Activated B cell treated with CpG ODN at 0.5 μM for 24 hours (primary cell): Measurements from ENCODE around the gene LETM1. TPM values are rescaled to one million over a fixed set of nuclear protein-coding genes. Genes with fewer than 3 reads are reported as not detected.

Experiments
- ATAC-seq: fragments of 200-7000 bp; cut with Tn5 transposase; one replicate; pipeline ENCODE4 v1.10.0; 2021; ENCODE audit warnings: low read depth, mild to moderate bottlenecking, moderate library complexity
- CTCF ChIA-PET: fragments of 350-600 bp; sonication (Branson Sonifier 250); formaldehyde crosslinking; loops from one replicate; lab custom pipeline; 2021; ENCODE audit warnings: antibody characterized with exemption; lab: Charles Lee
- POLR2A ChIA-PET: fragments of 350-600 bp; sonication (Branson Sonifier 250); formaldehyde crosslinking; loops from one replicate; lab custom pipeline; 2021; ENCODE audit warnings: antibody characterized with exemption; lab: Charles Lee
- DNase-seq: peaks from one replicate; pipeline ENCODE4 v3.0.0; 2022
- H3K27ac Mint-ChIP-seq: one replicate; pipeline ENCODE4 v1.8.0; 2020; ENCODE audit warnings: mixed read lengths
- H3K27me3 Mint-ChIP-seq: one replicate; pipeline ENCODE4 v1.8.0; 2021; ENCODE audit warnings: mixed read lengths
- H3K36me3 Mint-ChIP-seq: one replicate; pipeline ENCODE4 v1.8.0; 2021; ENCODE audit warnings: low read depth, mixed read lengths
- H3K4me1 Mint-ChIP-seq: one replicate; pipeline ENCODE4 v1.8.0; 2021; ENCODE audit warnings: mixed read lengths
- H3K4me3 Mint-ChIP-seq: one replicate; pipeline ENCODE4 v1.8.0; 2020; ENCODE audit warnings: mild to moderate bottlenecking, mixed read lengths
- H3K9me3 Mint-ChIP-seq: one replicate; pipeline ENCODE4 v1.8.0; 2020; ENCODE audit warnings: mixed read lengths
- CTCF ChIP-seq: fragments of 200-600 bp; IDR thresholded peaks from one replicate; pipeline ENCODE4 v1.8.0; 2022; ENCODE audit warnings: antibody characterized with exemption, mild to moderate bottlenecking
- intact Hi-C: fragments of 100-400 bp; cut with micrococcal nuclease; formaldehyde crosslinking; loops from one replicate; pipeline ENCODE4 v1.15.1; 2024
- total RNA-seq: library from RNA; stranded (reverse); gene quantifications from 2 replicates; pipeline ENCODE4 v1.2.3, GENCODE V29; 2022

The LETM1 gene
- total RNA-seq, 1 donor from 2014 or later, result 60.3 TPM

DNA sequence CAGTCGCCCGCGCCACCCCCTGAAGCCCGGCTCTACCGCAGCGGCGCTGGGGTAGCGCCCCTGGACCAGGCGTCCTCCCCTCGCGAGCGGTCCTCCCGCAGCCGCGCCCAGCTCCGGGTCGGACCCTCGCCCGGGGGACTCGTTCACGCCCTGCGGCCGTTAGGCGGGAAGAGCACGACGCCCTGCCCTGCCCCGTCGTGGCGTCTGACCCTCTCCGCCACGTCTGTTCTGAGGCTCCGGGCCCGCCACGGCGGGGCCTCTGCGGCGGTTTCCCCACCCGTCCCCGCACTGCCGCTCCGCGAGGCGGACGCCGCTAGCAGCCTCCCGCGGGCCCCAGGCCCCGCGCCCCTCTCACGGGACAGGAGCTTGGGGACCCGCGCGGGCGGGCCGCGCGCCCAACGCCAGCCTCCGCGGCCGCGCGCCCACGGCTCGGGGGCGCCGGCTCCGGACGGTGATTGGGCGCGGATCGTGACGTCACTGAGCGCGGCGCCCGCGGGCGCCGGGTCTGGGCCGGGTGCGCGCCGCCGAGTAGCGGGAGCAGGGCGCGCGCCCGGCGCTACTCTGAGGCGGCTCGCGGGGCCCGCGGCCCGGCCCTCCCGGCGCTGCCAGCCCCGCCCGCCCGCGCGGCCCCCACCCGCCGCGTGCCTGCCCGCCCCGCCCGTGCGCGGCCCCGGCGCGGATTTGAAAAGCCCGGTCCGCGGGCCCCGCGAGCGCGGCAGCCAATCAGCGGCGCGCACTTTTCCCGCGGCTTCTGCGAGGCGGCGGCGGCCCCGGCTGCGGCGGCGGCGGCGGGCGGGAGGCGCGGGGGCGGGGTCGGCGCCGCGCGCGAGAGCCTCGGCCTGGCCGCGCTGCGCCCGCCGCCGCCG, 14.9 kb upstream of the LETM1 start, which contains the start of gene NSD2:
TSS of gene NSD2 (plus strand) at position 816 of the 866 bp plus-strand sequence. CDS start 29,262 bp downstream, outside the sequence.
- Mint-ChIP-seq H3K4me3 (peak within 1 kb of the TSS; percentile 86), H3K4me1 (peaks cover 27% of the 10 kb centered on the region), H3K36me3 (no peaks in the 10 kb centered on the region), H3K27me3 (no peaks in the 10 kb centered on the region), H3K27ac (peak within 1 kb of the TSS; percentile 91), H3K9me3 (no peaks in the 10 kb centered on the region)
- ChIA-PET CTCF (interaction anchor here (1.0 to 1.3 kb wide), 2 partner anchors 14 to 178 kb away, joined by 3 to 6 read pairs; partner anchors contain the start of gene LETM1), POLR2A (interaction anchor here (1.1 to 1.7 kb wide), 7 partner anchors 9 to 159 kb away, joined by 3 to 35 read pairs (median 6); partner anchors contain the start of genes LETM1, SLBP, TACC3 and TMEM129)
- peak; percentile 90 for DNase-seq
- TF ChIP-seq CTCF, result no peak
- ATAC-seq, result peak; percentile 66
- intact Hi-C loops, result loop anchor here (1.0 to 5.0 kb wide), 7 partner anchors 15 to 623 kb away; partner anchors contain the start of genes LETM1, NELFA and SLBP

- Mint-ChIP-seq H3K27ac (peak overlapping the region; percentile 91), H3K27me3 (no peaks in the 10 kb centered on the region), H3K9me3 (no peaks in the 10 kb centered on the region), H3K4me3 (peak overlapping the region; percentile 86), H3K4me1 (peaks cover 27% of the 10 kb centered on the region), H3K36me3 (no peaks in the 10 kb centered on the region)
- DNase-seq (no peak), ATAC-seq (peak; percentile 70)
- intact Hi-C loops, result loop anchor here (1.0 to 5.0 kb wide), 6 partner anchors 14 to 622 kb away; partner anchors contain the start of genes LETM1, NELFA and SLBP
- TF ChIP-seq CTCF, result no peak
- ChIA-PET POLR2A (interaction anchor here (0.7 to 1.7 kb wide), 8 partner anchors 9 to 1087 kb away, joined by 3 to 35 read pairs (median 6); partner anchors contain the start of genes LETM1, SLBP, TACC3 and TMEM129), CTCF (interaction anchor here (1.0 to 1.3 kb wide), 2 partner anchors 14 to 177 kb away, joined by 3 to 6 read pairs; partner anchors contain the start of gene LETM1)
These were observed 14.3 kb upstream of the LETM1 start for GRCh38 chr4:1870328-1870577.

DNA sequence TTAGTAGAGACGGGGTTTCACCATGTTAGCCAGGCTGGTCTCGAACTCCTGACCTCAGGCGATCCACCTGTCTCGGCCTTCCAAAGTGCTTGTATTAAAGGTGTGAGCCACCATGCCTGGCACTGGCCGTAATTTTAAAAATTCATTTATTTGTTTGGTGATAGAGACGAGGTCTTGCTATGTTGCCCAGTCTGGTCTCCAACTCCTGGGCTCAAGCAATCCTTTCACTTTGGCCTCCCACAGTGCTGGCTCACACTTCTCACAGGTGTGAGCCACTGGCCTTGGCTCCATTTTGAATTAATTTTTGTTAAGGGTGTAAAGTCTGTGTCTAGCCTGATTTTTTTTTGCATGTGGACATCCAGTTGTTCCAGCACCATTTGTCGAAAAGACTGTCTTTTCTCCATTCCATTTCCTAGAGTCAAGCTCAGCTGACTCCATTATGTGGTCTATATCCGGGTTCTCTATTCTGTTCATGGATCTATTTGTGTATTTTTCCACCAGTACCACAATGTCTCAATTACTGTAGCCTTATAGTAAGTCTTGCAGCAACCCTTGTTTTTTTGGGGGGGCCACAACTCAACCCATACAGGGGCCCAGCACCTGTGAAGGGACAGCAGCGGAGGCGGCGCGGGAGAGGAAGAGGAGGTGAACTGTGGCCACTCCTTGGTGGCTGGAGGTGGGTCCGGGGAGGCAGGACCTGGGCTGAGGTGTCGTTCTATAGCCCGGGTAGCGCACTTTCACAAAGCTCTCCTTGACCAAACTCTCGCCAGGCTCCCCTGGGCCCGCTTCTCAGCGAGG, 13.8 kb upstream of the LETM1 start:
- no peaks in the 10 kb centered on the region for H3K36me3 Mint-ChIP-seq
- no peaks in the 10 kb centered on the region for H3K27me3 Mint-ChIP-seq
- DNase-seq (no peak), ATAC-seq (peak; percentile 1)
- POLR2A ChIA-PET, result interaction anchor here (0.7 to 1.7 kb wide), 8 partner anchors 8 to 1086 kb away, joined by 3 to 35 read pairs (median 6); partner anchors contain the start of genes LETM1, SLBP, TACC3 and TMEM129
- CTCF ChIA-PET, result interaction anchor here (1.0 to 1.3 kb wide), 2 partner anchors 13 to 177 kb away, joined by 3 to 6 read pairs; partner anchors contain the start of gene LETM1
- peak overlapping the region; percentile 86 for H3K4me3 Mint-ChIP-seq
- intact Hi-C loops, result loop anchor here (1.0 to 5.0 kb wide), 6 partner anchors 13 to 621 kb away; partner anchors contain the start of genes LETM1, NELFA and SLBP
- H3K9me3 Mint-ChIP-seq, result no peaks in the 10 kb centered on the region
- no peak for TF ChIP-seq CTCF
- peak overlapping the region; percentile 91 for H3K27ac Mint-ChIP-seq
- peaks cover 26% of the 10 kb centered on the region for H3K4me1 Mint-ChIP-seq

- intact Hi-C loops, result no loop called here
- TF ChIP-seq CTCF, result no peak
- ChIA-PET POLR2A (interaction anchor here (1.3 to 1.4 kb wide), 2 partner anchors 10 to 12 kb away, joined by 3 to 4 read pairs; no protein-coding TSS in a partner anchor), CTCF (interaction anchor here (0.7 kb wide), 1 partner anchor 143 kb away, joined by 3 read pairs; no protein-coding TSS in a partner anchor)
- no peaks in the 10 kb centered on the region for H3K36me3 Mint-ChIP-seq
- no peak for DNase-seq
- H3K27ac Mint-ChIP-seq, result peak overlapping the region; percentile 91
- H3K9me3 Mint-ChIP-seq, result no peaks in the 10 kb centered on the region
- H3K4me3 Mint-ChIP-seq, result no peak overlapping the region
- ATAC-seq, result no peak
- peaks cover 17% of the 10 kb centered on the region for H3K4me1 Mint-ChIP-seq
- H3K27me3 Mint-ChIP-seq, result no peaks in the 10 kb centered on the region
These were observed 13.0 kb upstream of the LETM1 start for GRCh38 chr4:1868912-1869311.
